H9 (cell line): Measurements from ENCODE around the gene DENND1A. TPM values are rescaled to one million over a fixed set of nuclear protein-coding genes. Genes with fewer than 3 reads are reported as not detected.

Experiments used
- DNase-seq: peaks from one replicate; pipeline ENCODE4 v3.0.0-alpha.2; 2017
- H2AFZ ChIP-seq: one replicate; pipeline ENCODE4 v1.6.1; 2013; ENCODE audit warnings: mild to moderate bottlenecking, low read length, control low read depth, moderate library complexity
- H2AK5ac ChIP-seq: 2 replicates; pipeline ENCODE4 v1.6.1; 2013; ENCODE audit warnings: low read length, control low read depth, mixed read lengths; ENCODE audit not compliant: insufficient read length
- H2BK120ac ChIP-seq: one replicate; pipeline ENCODE4 v1.6.1; 2013; ENCODE audit warnings: low read depth, mild to moderate bottlenecking, low read length, control low read depth, inconsistent platforms; ENCODE audit not compliant: poor library complexity, severe bottlenecking
- H2BK12ac ChIP-seq: 2 replicates; pipeline ENCODE4 v1.6.1; 2013; ENCODE audit warnings: low read length, control low read depth, mixed read lengths, low read depth; ENCODE audit not compliant: insufficient read length
- H2BK15ac ChIP-seq: 2 replicates; pipeline ENCODE4 v1.6.1; 2013; ENCODE audit warnings: low read depth, low read length, control low read depth
- H2BK20ac ChIP-seq: one replicate; pipeline ENCODE4 v1.6.1; 2013; ENCODE audit warnings: low read depth, mild to moderate bottlenecking, low read length, control low read depth, inconsistent platforms; ENCODE audit not compliant: poor library complexity, severe bottlenecking
- H2BK5ac ChIP-seq: 2 replicates; pipeline ENCODE4 v1.6.1; 2013; ENCODE audit warnings: low read length, control low read depth, mixed read lengths; ENCODE audit not compliant: insufficient read length
- H3K14ac ChIP-seq: 2 replicates; pipeline ENCODE4 v1.6.1; 2013; ENCODE audit warnings: low read length, control low read depth; ENCODE audit not compliant: insufficient read depth
- H3K18ac ChIP-seq: 2 replicates; pipeline ENCODE4 v1.6.1; 2013; ENCODE audit warnings: low read depth, mild to moderate bottlenecking, mixed read lengths, low read length, control low read depth; ENCODE audit not compliant: insufficient read length
- H3K23ac ChIP-seq: 2 replicates; pipeline ENCODE4 v1.6.1; 2013; ENCODE audit warnings: low read length, control low read depth, mixed read lengths, low read depth; ENCODE audit not compliant: insufficient read length
- H3K23me2 ChIP-seq: 2 replicates; pipeline ENCODE4 v1.6.1; 2013; ENCODE audit warnings: low read depth, mild to moderate bottlenecking, mixed read lengths, low read length, control low read depth; ENCODE audit not compliant: insufficient read length, poor library complexity, severe bottlenecking
- H3K27ac ChIP-seq: 2 replicates; pipeline ENCODE4 v1.5.1; 2013; ENCODE audit warnings: low read length, control low read depth, mixed read lengths, low read depth; ENCODE audit not compliant: insufficient read length
- H3K27me3 ChIP-seq: 2 replicates; pipeline ENCODE4 v1.6.1; 2013; ENCODE audit warnings: low read length, control low read depth, inconsistent platforms; ENCODE audit not compliant: insufficient read depth
- H3K4ac ChIP-seq: 2 replicates; pipeline ENCODE4 v1.6.1; 2013; ENCODE audit warnings: low read depth, mild to moderate bottlenecking, control low read depth, inconsistent platforms, low read length, moderate library complexity
- H3K4me1 ChIP-seq: 2 replicates; pipeline ENCODE4 v1.6.1; 2013; ENCODE audit warnings: low read length, control low read depth, inconsistent platforms; ENCODE audit not compliant: insufficient read depth
- H3K4me2 ChIP-seq: 2 replicates; pipeline ENCODE4 v1.6.1; 2013; ENCODE audit warnings: low read length, control low read depth, mixed read lengths; ENCODE audit not compliant: insufficient read length, insufficient read depth
- H3K56ac ChIP-seq: 2 replicates; pipeline ENCODE4 v1.6.1; 2013; ENCODE audit warnings: low read depth, mild to moderate bottlenecking, mixed read lengths, low read length, control low read depth; ENCODE audit not compliant: insufficient read length
- H3K79me1 ChIP-seq: 2 replicates; pipeline ENCODE4 v1.6.1; 2013; ENCODE audit warnings: low read depth, mild to moderate bottlenecking, moderate library complexity, low read length, control low read depth, inconsistent platforms; ENCODE audit not compliant: insufficient read depth, poor library complexity, severe bottlenecking
- H3K79me2 ChIP-seq: 2 replicates; pipeline ENCODE4 v1.6.1; 2013; ENCODE audit warnings: low read length, control low read depth, inconsistent platforms; ENCODE audit not compliant: insufficient read depth
- H3K9ac ChIP-seq: 2 replicates; pipeline ENCODE4 v1.6.1; 2013; ENCODE audit warnings: low read length, control low read depth, mixed read lengths; ENCODE audit not compliant: insufficient read length; ENCODE audit errors: extremely low read depth
- H3K9me3 ChIP-seq: one replicate; pipeline ENCODE4 v1.6.1; 2013; ENCODE audit warnings: low read depth, low read length, inconsistent platforms; ENCODE audit not compliant: control insufficient read depth
- H3T11ph ChIP-seq: one replicate; pipeline ENCODE4 v1.6.1; 2013; ENCODE audit warnings: mild to moderate bottlenecking, low read length, control low read depth, inconsistent platforms
- H4K20me1 ChIP-seq: one replicate; pipeline ENCODE4 v1.6.1; 2013; ENCODE audit not compliant: control insufficient read depth, insufficient read length, insufficient read depth
- H4K5ac ChIP-seq: 2 replicates; pipeline ENCODE4 v1.6.1; 2013; ENCODE audit warnings: low read depth, mild to moderate bottlenecking, mixed read lengths, low read length, control low read depth; ENCODE audit not compliant: insufficient read length
- H4K8ac ChIP-seq: replicated peaks from 2 replicates; pipeline ENCODE4 v1.6.1; 2013; ENCODE audit warnings: low read length, control low read depth, mixed read lengths, low read depth; ENCODE audit not compliant: insufficient read length
- H4K91ac ChIP-seq: 2 replicates; pipeline ENCODE4 v1.6.1; 2013; ENCODE audit warnings: low read depth, mild to moderate bottlenecking, moderate library complexity, mixed read lengths, low read length, control low read depth; ENCODE audit not compliant: insufficient read length
- H3K27ac Mint-ChIP-seq, 3 experiments: 2 replicates in 2 of 3; 3 replicates in 1 of 3; pipeline ENCODE4 v1.8.0; 2020 to 2021; ENCODE audit warnings: mixed read lengths in 3 of 3, mild to moderate bottlenecking in 1 of 3, moderate library complexity in 1 of 3
- H3K27me3 Mint-ChIP-seq: 2 replicates; pipeline ENCODE4 v1.8.0; 2021; ENCODE audit warnings: low read depth, mild to moderate bottlenecking, moderate library complexity, mixed read lengths
- H3K36me3 Mint-ChIP-seq, 3 experiments: 2 replicates in 2 of 3; 3 replicates in 1 of 3; pipeline ENCODE4 v1.8.0; 2020 to 2021; ENCODE audit warnings: low read depth in 3 of 3, mixed read lengths in 3 of 3; ENCODE audit not compliant: insufficient read depth in 1 of 3
- H3K4me1 Mint-ChIP-seq, 2 experiments: 2 replicates each; pipeline ENCODE4 v1.8.0; 2020; ENCODE audit warnings: mixed read lengths in 2 of 2
- H3K4me3 Mint-ChIP-seq, 2 experiments: 2 replicates in 1 of 2; 3 replicates in 1 of 2; pipeline ENCODE4 v1.8.0; 2020 to 2021; ENCODE audit warnings: mild to moderate bottlenecking in 2 of 2, mixed read lengths in 2 of 2, moderate library complexity in 1 of 2
- H3K9me3 Mint-ChIP-seq, 2 experiments: 2 replicates in 1 of 2; 3 replicates in 1 of 2; pipeline ENCODE4 v1.8.0; 2020; ENCODE audit warnings: mild to moderate bottlenecking in 2 of 2, mixed read lengths in 2 of 2, moderate library complexity in 1 of 2
- WGBS: extraction: QIAGEN DNeasy Blood & Tissue Kit; methylation state at CpG from one replicate; pipeline ENCODE4 v1.1.7; 2013; ENCODE audit warnings: missing lambda C conversion rate, low lambda C conversion rate, mixed read lengths; ENCODE audit not compliant: insufficient read length; ENCODE audit errors: extremely low coverage; 5-methylcytosine and 5-hydroxymethylcytosine counted together
- total RNA-seq: library from RNA; stranded (reverse); gene quantifications from 2 replicates; pipeline ENCODE4 v1.2.1, GENCODE V29; 2021
- TF ChIP-seq, protein P1 (sequence below): fragments of 200-600 bp; sonication (generic); conservative IDR thresholded peaks from 3 replicates; pipeline ENCODE4 v1.8.0; 2021; ENCODE audit warnings: antibody characterized with exemption, mild to moderate bottlenecking

The DENND1A gene
- total RNA-seq, 1 experiment from 2014 or later: 20.4 TPM

DNA sequence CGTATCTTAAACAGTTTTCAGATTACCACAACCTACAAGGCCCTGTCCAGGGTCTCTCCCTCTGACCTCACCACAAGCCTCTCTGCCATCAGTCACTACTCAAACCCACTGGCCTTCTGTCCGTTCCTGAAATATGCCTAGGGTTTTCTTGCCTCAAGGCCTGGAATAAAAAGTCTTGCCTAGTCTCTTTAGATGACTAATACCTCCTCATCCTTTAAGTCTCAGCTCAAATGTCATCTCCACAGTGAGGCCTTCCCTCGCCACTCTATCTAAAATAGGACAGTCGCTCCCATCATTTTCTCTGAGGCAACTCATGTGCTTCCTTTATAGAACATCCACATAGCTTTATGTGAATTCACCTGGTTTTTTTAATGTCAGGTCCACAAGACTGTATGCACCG lies 5.2 kb downstream of the DENND1A start:
- Mint-ChIP-seq H3K4me3 (no peak overlapping the region), H3K27me3 (peaks cover 2% of the 10 kb centered on the region; the same call in 1 of the 2 replicates), H3K27ac (no peak overlapping the region), H3K4me1 (peaks cover 42 to 43% of the 10 kb centered on the region in 2 experiments), H3K36me3 (peaks cover 4 to 18% (median 14%) of the 10 kb centered on the region in 3 experiments), H3K9me3 (peaks cover 10 to 12% of the 10 kb centered on the region in 2 experiments)
- H3T11ph ChIP-seq: no peak overlapping the region
- H2AFZ ChIP-seq: no peak overlapping the region
- H3K79me2 ChIP-seq: peaks cover 5% of the 10 kb centered on the region; the same call in 1 of the 2 replicates
- no CpG with 5 or more reads among the region's 5 CpGs for WGBS
- H3K79me1 ChIP-seq: peaks cover 3% of the 10 kb centered on the region
- H2BK20ac ChIP-seq: no peak overlapping the region
- H3K23ac ChIP-seq: no peak overlapping the region
- no peak for DNase-seq
- no peak overlapping the region for H3K4me2 ChIP-seq
- no peak overlapping the region for H4K5ac ChIP-seq
- H3K23me2 ChIP-seq: peaks cover 7% of the 10 kb centered on the region
- H2BK12ac ChIP-seq: no peak overlapping the region
- H2AK5ac ChIP-seq: no peak overlapping the region
- H3K27me3 ChIP-seq: no peaks in the 10 kb centered on the region
- no peaks in the 10 kb centered on the region for H4K20me1 ChIP-seq
- H3K18ac ChIP-seq: no peak overlapping the region
- no peak overlapping the region for H3K56ac ChIP-seq
- no peak overlapping the region for H2BK120ac ChIP-seq
- H4K91ac ChIP-seq: no peak overlapping the region
- no peak overlapping the region for H3K9ac ChIP-seq
- no peak overlapping the region for H4K8ac ChIP-seq
- H3K9me3 ChIP-seq: no peaks in the 10 kb centered on the region
- no peak overlapping the region for H3K14ac ChIP-seq
- H3K4me1 ChIP-seq: peaks cover 17% of the 10 kb centered on the region
- H2BK5ac ChIP-seq: no peak overlapping the region
- TF ChIP-seq, protein P1, sequence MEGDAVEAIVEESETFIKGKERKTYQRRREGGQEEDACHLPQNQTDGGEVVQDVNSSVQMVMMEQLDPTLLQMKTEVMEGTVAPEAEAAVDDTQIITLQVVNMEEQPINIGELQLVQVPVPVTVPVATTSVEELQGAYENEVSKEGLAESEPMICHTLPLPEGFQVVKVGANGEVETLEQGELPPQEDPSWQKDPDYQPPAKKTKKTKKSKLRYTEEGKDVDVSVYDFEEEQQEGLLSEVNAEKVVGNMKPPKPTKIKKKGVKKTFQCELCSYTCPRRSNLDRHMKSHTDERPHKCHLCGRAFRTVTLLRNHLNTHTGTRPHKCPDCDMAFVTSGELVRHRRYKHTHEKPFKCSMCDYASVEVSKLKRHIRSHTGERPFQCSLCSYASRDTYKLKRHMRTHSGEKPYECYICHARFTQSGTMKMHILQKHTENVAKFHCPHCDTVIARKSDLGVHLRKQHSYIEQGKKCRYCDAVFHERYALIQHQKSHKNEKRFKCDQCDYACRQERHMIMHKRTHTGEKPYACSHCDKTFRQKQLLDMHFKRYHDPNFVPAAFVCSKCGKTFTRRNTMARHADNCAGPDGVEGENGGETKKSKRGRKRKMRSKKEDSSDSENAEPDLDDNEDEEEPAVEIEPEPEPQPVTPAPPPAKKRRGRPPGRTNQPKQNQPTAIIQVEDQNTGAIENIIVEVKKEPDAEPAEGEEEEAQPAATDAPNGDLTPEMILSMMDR: no peak
- no peak overlapping the region for H2BK15ac ChIP-seq
- no peak overlapping the region for H3K4ac ChIP-seq
- H3K27ac ChIP-seq: no peak overlapping the region
